HG02852 (cell line): ENCODE measurements around the gene STK17A.
A peak's percentile ranks its signal among the peaks of the same experiment; 100 is the strongest.

Experiments used
- ATAC-seq: cut with Tn5 transposase; IDR thresholded peaks from one replicate; pipeline ENCODE4 v1.9.1; 2021; ENCODE audit warnings: mild to moderate bottlenecking, moderate library complexity; ENCODE audit not compliant: unreplicated experiment

The STK17A gene

GRCh38 chr7:43582503-43583423 lies at the start of gene STK17A:
Gene STK17A, plus strand, starts transcription at chr7:43583108. Its CDS starts 136 bp downstream, at chr7:43583244.
- ATAC-seq: peak; percentile 63

- ATAC-seq: no peak
Measured at GRCh38 chr7:43533801-43534479, 49.0 kb upstream of the STK17A start.

GRCh38 chr7:43535031-43535451 lies 47.9 kb upstream of the STK17A start:
- no peak for ATAC-seq

GRCh38 chr7:43535810-43536585 lies 46.9 kb upstream of the STK17A start:
- ATAC-seq: no peak

- no peak for ATAC-seq
Measured at GRCh38 chr7:43536773-43537172, 46.1 kb upstream of the STK17A start.

- no peak for ATAC-seq
Measured at GRCh38 chr7:43537765-43538403, 45.0 kb upstream of the STK17A start.

- no peak for ATAC-seq
Measured at GRCh38 chr7:43538404-43538771, 44.5 kb upstream of the STK17A start.

- ATAC-seq: no peak
Measured at GRCh38 chr7:43540471-43540870, 42.4 kb upstream of the STK17A start.

- no peak for ATAC-seq
Measured at GRCh38 chr7:43542716-43543115, 40.2 kb upstream of the STK17A start.

- no peak for ATAC-seq
Measured at GRCh38 chr7:43546231-43546630, 36.7 kb upstream of the STK17A start.

GRCh38 chr7:43550427-43550826 lies 32.5 kb upstream of the STK17A start:
- ATAC-seq: no peak

GRCh38 chr7:43552122-43552521 lies 30.8 kb upstream of the STK17A start:
- no peak for ATAC-seq

- no peak for ATAC-seq
Measured at GRCh38 chr7:43553999-43554398, 28.9 kb upstream of the STK17A start.

- ATAC-seq: no peak
Measured at GRCh38 chr7:43554423-43554822, 28.5 kb upstream of the STK17A start.

- no peak for ATAC-seq
Measured at GRCh38 chr7:43557831-43558495, 24.9 kb upstream of the STK17A start.

GRCh38 chr7:43559171-43559945 lies 23.6 kb upstream of the STK17A start:
- ATAC-seq: no peak

GRCh38 chr7:43559946-43560335 lies 23.0 kb upstream of the STK17A start:
- ATAC-seq: no peak

GRCh38 chr7:43560742-43561330 lies 22.1 kb upstream of the STK17A start:
- ATAC-seq: no peak

GRCh38 chr7:43562383-43562782 lies 20.5 kb upstream of the STK17A start:
- no peak for ATAC-seq
